Ramos (cell line): ENCODE measurements around the gene SUPT4H1.

Experiments
- in situ Hi-C: fragments of 300-500 bp; cut with MboI; formaldehyde crosslinking; loops from one replicate; pipeline ENCODE4 v1.14.3; 2022; ENCODE audit warnings: low sequenced_read_pairs; ENCODE audit not compliant: unreplicated experiment

SUPT4H1 gene

GRCh38 chr17:58310511-58311428 is 41.2 kb downstream of the SUPT4H1 start:
- in situ Hi-C loops, result no loop called here

GRCh38 chr17:58309918-58310259 is 42.1 kb downstream of the SUPT4H1 start:
- in situ Hi-C loops, result no loop called here

- in situ Hi-C loops, result no loop called here
These were observed 42.8 kb downstream of the SUPT4H1 start for GRCh38 chr17:58308985-58309917.

GRCh38 chr17:58308173-58308984 is 43.6 kb downstream of the SUPT4H1 start:
- in situ Hi-C loops, result no loop called here

- in situ Hi-C loops, result no loop called here
These were observed 44.4 kb downstream of the SUPT4H1 start for GRCh38 chr17:58307468-58308172.

- in situ Hi-C loops, result no loop called here
These were observed 45.7 kb downstream of the SUPT4H1 start for GRCh38 chr17:58306131-58306951.

- in situ Hi-C loops, result no loop called here
These were observed 46.4 kb downstream of the SUPT4H1 start for GRCh38 chr17:58305626-58306025.

GRCh38 chr17:58304750-58305486 is 47.1 kb downstream of the SUPT4H1 start:
- in situ Hi-C loops, result no loop called here

GRCh38 chr17:58303971-58304749 is 47.8 kb downstream of the SUPT4H1 start:
- in situ Hi-C loops, result no loop called here

- in situ Hi-C loops, result no loop called here
These were observed 48.9 kb downstream of the SUPT4H1 start for GRCh38 chr17:58302919-58303585.

- in situ Hi-C loops, result no loop called here
These were observed 49.7 kb downstream of the SUPT4H1 start for GRCh38 chr17:58302171-58302918.

GRCh38 chr17:58301504-58302150 is 50.4 kb downstream of the SUPT4H1 start:
- in situ Hi-C loops, result no loop called here

- in situ Hi-C loops, result no loop called here
These were observed 51.7 kb downstream of the SUPT4H1 start for GRCh38 chr17:58300336-58300735.
